Measurements from ENCODE around the gene LTV1.
"Not testable (repeated sequence)": the region's sequence is repeated elsewhere in the genome, so short reads cannot be mapped to it uniquely, and the experiment has no call there.

Gene LTV1

GRCh38 chr6:143842461-143842901 is 657 bp upstream of the LTV1 start:
- DNase-seq, result peak in 3 of 51 donors; percentile 19 to 20 (median 19)

- no peak for DNase-seq
Observed at GRCh38 chr6:143843677-143843999, 500 bp downstream of the LTV1 start.

GRCh38 chr6:143844006-143844405 is 868 bp downstream of the LTV1 start:
- no peak for DNase-seq

- no peak for DNase-seq
Observed at GRCh38 chr6:143845033-143845432, 1.9 kb downstream of the LTV1 start.

GRCh38 chr6:143851706-143852105 is 8.6 kb downstream of the LTV1 start:
- not testable (repeated sequence) for DNase-seq

GRCh38 chr6:143855057-143855456 is 11.9 kb downstream of the LTV1 start:
- DNase-seq, result not testable (repeated sequence)

GRCh38 chr6:143856762-143857161 is 13.6 kb downstream of the LTV1 start:
- DNase-seq, result not testable (repeated sequence)

GRCh38 chr6:143857651-143858050 is 14.5 kb downstream of the LTV1 start:
- DNase-seq, result no peak

GRCh38 chr6:143859891-143860660 is 16.9 kb downstream of the LTV1 start:
- DNase-seq, result peak in 1 of 51 donors; percentile 3

- no peak for DNase-seq
Observed at GRCh38 chr6:143863771-143864170, 20.6 kb downstream of the LTV1 start.

- no peak for DNase-seq
Observed at GRCh38 chr6:143864234-143864633, 21.1 kb downstream of the LTV1 start, which contains the start of gene ZC2HC1B. ZC2HC1B (plus strand) TSS chr6:143864474; CDS start chr6:143864540, 66 bp downstream.

GRCh38 chr6:143867236-143867635 is 24.1 kb downstream of the LTV1 start:
- no peak for DNase-seq

- not testable (repeated sequence) for DNase-seq
Observed at GRCh38 chr6:143868808-143869207, 25.7 kb downstream of the LTV1 start.

GRCh38 chr6:143871202-143871730 is 28.1 kb downstream of the LTV1 start:
- not testable (repeated sequence) for DNase-seq

GRCh38 chr6:143872201-143872600 is 29.1 kb downstream of the LTV1 start:
- no peak for DNase-seq

GRCh38 chr6:143873600-143873999 is 30.5 kb downstream of the LTV1 start:
- not testable (repeated sequence) for DNase-seq

GRCh38 chr6:143874503-143874902 is 31.4 kb downstream of the LTV1 start:
- DNase-seq, result not testable (repeated sequence)

- DNase-seq, result no peak
Observed at GRCh38 chr6:143877584-143878271, 34.6 kb downstream of the LTV1 start.

- DNase-seq, result no peak
Observed at GRCh38 chr6:143878272-143878760, 35.2 kb downstream of the LTV1 start.

- no peak for DNase-seq
Observed at GRCh38 chr6:143880412-143880811, 37.3 kb downstream of the LTV1 start.

GRCh38 chr6:143882401-143882930 is 39.3 kb downstream of the LTV1 start:
- no peak for DNase-seq
